Endodermal cell (in vitro differentiated cells): ENCODE results near the gene KHDC4. TPM values are rescaled to one million over a fixed set of nuclear protein-coding genes. Genes with fewer than 3 reads are reported as not detected.

Source experiments
- DNase-seq: peaks from one replicate; pipeline ENCODE4 v3.0.0-alpha.2; 2017
- H3K27ac ChIP-seq: 2 replicates; pipeline ENCODE4 v1.5.1; 2013; ENCODE audit warnings: mild to moderate bottlenecking, low read depth, low read length, moderate library complexity
- H3K27me3 ChIP-seq: 2 replicates; pipeline ENCODE4 v1.6.1; 2013; ENCODE audit warnings: mild to moderate bottlenecking, low read length, moderate library complexity; ENCODE audit not compliant: insufficient read depth, control insufficient read depth, poor library complexity, severe bottlenecking
- H3K36me3 ChIP-seq: 2 replicates; pipeline ENCODE4 v1.7.0; 2013; ENCODE audit warnings: mild to moderate bottlenecking, low read length, moderate library complexity; ENCODE audit not compliant: control insufficient read depth, insufficient read depth
- H3K4me1 ChIP-seq: one replicate; pipeline ENCODE4 v1.7.0; 2013; ENCODE audit warnings: low read length; ENCODE audit not compliant: control insufficient read depth, insufficient read depth
- H3K4me3 ChIP-seq: 2 replicates; pipeline ENCODE4 v1.5.1; 2013; ENCODE audit warnings: mild to moderate bottlenecking, low read length, moderate library complexity
- H3K9ac ChIP-seq: 2 replicates; pipeline ENCODE4 v1.6.1; 2013; ENCODE audit warnings: mild to moderate bottlenecking, low read length, moderate library complexity; ENCODE audit not compliant: poor library complexity, severe bottlenecking; ENCODE audit errors: extremely low read depth
- H3K9me3 ChIP-seq: 2 replicates; pipeline ENCODE4 v1.6.1; 2013; ENCODE audit warnings: mild to moderate bottlenecking, low read length, moderate library complexity; ENCODE audit not compliant: control insufficient read depth
- H3K27ac Mint-ChIP-seq: 2 replicates; pipeline ENCODE4 v1.8.0; 2020; ENCODE audit warnings: mixed read lengths
- H3K27me3 Mint-ChIP-seq: 2 replicates; pipeline ENCODE4 v1.8.0; 2021; ENCODE audit warnings: mild to moderate bottlenecking, mixed read lengths; ENCODE audit not compliant: insufficient read depth
- H3K36me3 Mint-ChIP-seq: 2 replicates; pipeline ENCODE4 v1.8.0; 2020; ENCODE audit warnings: low read depth, mixed read lengths
- H3K4me1 Mint-ChIP-seq: 2 replicates; pipeline ENCODE4 v1.8.0; 2020; ENCODE audit warnings: mixed read lengths
- H3K4me3 Mint-ChIP-seq: 2 replicates; pipeline ENCODE4 v1.8.0; 2020; ENCODE audit warnings: mild to moderate bottlenecking, moderate library complexity, mixed read lengths
- H3K9me3 Mint-ChIP-seq: 2 replicates; pipeline ENCODE4 v1.8.0; 2020; ENCODE audit warnings: mild to moderate bottlenecking, mixed read lengths
- CTCF ChIP-seq: fragments of 200-600 bp; sonication (generic); conservative IDR thresholded peaks from 2 replicates; pipeline ENCODE4 v1.5.0; 2021; ENCODE audit warnings: antibody characterized with exemption, mild to moderate bottlenecking
- WGBS, 2 experiments: methylation state at CpG; one replicate each; pipeline versions ENCODE4 v1.1.5 to v1.1.7; 2013; ENCODE audit warnings: missing lambda C conversion rate in 2 of 2, mixed read lengths in 1 of 2; ENCODE audit not compliant: insufficient coverage in 1 of 2, insufficient read length in 1 of 2; 5-methylcytosine and 5-hydroxymethylcytosine counted together
- total RNA-seq, 2 donors: library from RNA; stranded (reverse); fragmentation: NEBNext Ultra II Directional in 1 of 2; extraction: Animal tissue kit (Norgen Biotek cat#: 25700) in 1 of 2; gene quantifications; 2 replicates in 1 of 2; 3 replicates in 1 of 2; pipeline ENCODE4 v1.2.1, GENCODE V29; 2021

The KHDC4 gene
- total RNA-seq, 2 donors from 2014 or later, result 67.7 to 76.2 TPM

GRCh38 chr1:155919801-155920200 lies 14.4 kb downstream of the KHDC4 start:
- DNase-seq, result no peak
- TF ChIP-seq CTCF, result no peak
- Mint-ChIP-seq H3K36me3 (peaks cover 81% of the 10 kb centered on the region), H3K9me3 (no peaks in the 10 kb centered on the region), H3K4me1 (no peaks in the 10 kb centered on the region), H3K4me3 (no peak overlapping the region), H3K27ac (no peak overlapping the region), H3K27me3 (no peaks in the 10 kb centered on the region)
- Histone ChIP-seq H3K27me3 (no peaks in the 10 kb centered on the region), H3K27ac (no peak overlapping the region), H3K9me3 (no peaks in the 10 kb centered on the region), H3K4me3 (no peak overlapping the region), H3K9ac (no peak overlapping the region), H3K36me3 (peaks cover 96% of the 10 kb centered on the region), H3K4me1 (no peaks in the 10 kb centered on the region)
- 90 to 96% methylated on average over 2 of the region's 2 CpGs for WGBS, 2 experiments

- Mint-ChIP-seq H3K36me3 (peaks cover 85% of the 10 kb centered on the region), H3K9me3 (no peaks in the 10 kb centered on the region), H3K4me1 (no peaks in the 10 kb centered on the region), H3K4me3 (no peak overlapping the region), H3K27me3 (no peaks in the 10 kb centered on the region), H3K27ac (no peak overlapping the region)
- Histone ChIP-seq H3K9ac (no peak overlapping the region), H3K9me3 (no peaks in the 10 kb centered on the region), H3K4me3 (no peak overlapping the region), H3K4me1 (no peaks in the 10 kb centered on the region), H3K27ac (no peak overlapping the region), H3K36me3 (peaks cover 96% of the 10 kb centered on the region), H3K27me3 (no peaks in the 10 kb centered on the region)
- TF ChIP-seq CTCF, result no peak
- no peak for DNase-seq
- 95 to 100% methylated on average over 3 of the region's 3 CpGs for WGBS, 2 experiments
Measured at GRCh38 chr1:155918660-155919059, 15.6 kb downstream of the KHDC4 start.

- Histone ChIP-seq H3K4me1 (no peaks in the 10 kb centered on the region), H3K9ac (no peak overlapping the region), H3K27ac (no peak overlapping the region), H3K4me3 (no peak overlapping the region), H3K27me3 (no peaks in the 10 kb centered on the region), H3K36me3 (peaks cover 78% of the 10 kb centered on the region), H3K9me3 (no peaks in the 10 kb centered on the region)
- no peak for TF ChIP-seq CTCF
- Mint-ChIP-seq H3K9me3 (no peaks in the 10 kb centered on the region), H3K36me3 (peaks cover 70% of the 10 kb centered on the region), H3K4me1 (peaks cover 13% of the 10 kb centered on the region), H3K27me3 (no peaks in the 10 kb centered on the region), H3K27ac (no peak overlapping the region), H3K4me3 (no peak overlapping the region)
- no peak for DNase-seq
- WGBS, 2 experiments, result 60 to 92% methylated on average over 1 to 5 of the region's 6 CpGs
Measured at GRCh38 chr1:155913969-155914757, 20.1 kb downstream of the KHDC4 start.
